AG10803 (cell line): ENCODE data around the gene RPTOR.

Source experiments
- DNase-seq: peaks from one replicate; pipeline ENCODE4 v3.0.0; 2010; ENCODE audit warnings: low read depth
- H3K4me3 ChIP-seq: 2 replicates; pipeline ENCODE4 v1.5.1; 2011; ENCODE audit warnings: mild to moderate bottlenecking, low read length, control low read depth
- CTCF ChIP-seq: conservative IDR thresholded peaks from 2 replicates; pipeline ENCODE4 v1.5.1; 2011; ENCODE audit warnings: mild to moderate bottlenecking, low read length, control low read depth, inconsistent platforms

The RPTOR gene

GRCh38 chr17:80507965-80508364 is 36.7 kb upstream of the RPTOR start:
- no peak overlapping the region for H3K4me3 ChIP-seq
- no peak for DNase-seq
- TF ChIP-seq CTCF = no peak

- no peak for TF ChIP-seq CTCF
- DNase-seq = no peak
- H3K4me3 ChIP-seq = no peak overlapping the region
These were observed 35.3 kb upstream of the RPTOR start for GRCh38 chr17:80509311-80509710.

GRCh38 chr17:80510132-80510531 is 34.5 kb upstream of the RPTOR start:
- no peak overlapping the region for H3K4me3 ChIP-seq
- no peak for TF ChIP-seq CTCF
- DNase-seq = no peak

GRCh38 chr17:80510772-80511171 is 33.9 kb upstream of the RPTOR start:
- no peak overlapping the region for H3K4me3 ChIP-seq
- no peak for DNase-seq
- no peak for TF ChIP-seq CTCF

- TF ChIP-seq CTCF = no peak
- DNase-seq = no peak
- H3K4me3 ChIP-seq = no peak overlapping the region
These were observed 33.1 kb upstream of the RPTOR start for GRCh38 chr17:80511222-80512180.

- no peak overlapping the region for H3K4me3 ChIP-seq
- DNase-seq = peak; percentile 57
- no peak for TF ChIP-seq CTCF
These were observed 32.4 kb upstream of the RPTOR start for GRCh38 chr17:80512233-80512632.

GRCh38 chr17:80513201-80513600 is 31.4 kb upstream of the RPTOR start:
- no peak for DNase-seq
- TF ChIP-seq CTCF = no peak
- no peak overlapping the region for H3K4me3 ChIP-seq
